Caco-2 (cell line): ENCODE measurements around the gene OAS1. TPM values are rescaled to one million over a fixed set of nuclear protein-coding genes. Genes with fewer than 3 reads are reported as not detected.

Experiments used
- BruUV-seq: library from RNA; stranded (reverse); fragments of 400-500 nt; replicated peaks from 2 replicates; lab custom pipeline; 2021; lab: Mats Ljungman, UMichigan
- CTCF ChIA-PET: fragments of 300-600 bp; sonication (Branson Sonifier 250); formaldehyde crosslinking; loops from one replicate; lab custom pipeline; 2022; ENCODE audit warnings: antibody characterized with exemption; lab: Charles Lee
- POLR2A ChIA-PET: fragments of 300-600 bp; sonication (Branson Sonifier 250); formaldehyde crosslinking; loops from one replicate; lab custom pipeline; 2022; ENCODE audit warnings: antibody characterized with exemption; lab: Charles Lee
- DNase-seq, 2 experiments: peaks; one replicate each; pipeline versions ENCODE4 v3.0.0 to v3.0.0-alpha.2; 2020 to 2022
- H3K27me3 ChIP-seq: replicated peaks from 2 replicates; pipeline ENCODE4 v1.6.0; 2011; ENCODE audit warnings: low read length; ENCODE audit not compliant: control insufficient read depth, insufficient read depth
- H3K36me3 ChIP-seq: 2 replicates; pipeline ENCODE4 v1.5.1; 2011; ENCODE audit warnings: low read length; ENCODE audit not compliant: control insufficient read depth, insufficient read depth
- H3K4me1 ChIP-seq: fragments of 250-450 bp; sonication (Bioruptor Pico); 2 replicates; pipeline ENCODE4 v1.5.1; 2020; ENCODE audit warnings: mild to moderate bottlenecking
- H3K4me3 ChIP-seq: 2 replicates; pipeline ENCODE4 v1.5.1; 2011; ENCODE audit warnings: low read depth, mild to moderate bottlenecking, control low read depth, low read length
- H3K9me3 ChIP-seq: fragments of 250-450 bp; sonication (Bioruptor Pico); 2 replicates; pipeline ENCODE4 v1.5.1; 2020; ENCODE audit warnings: mild to moderate bottlenecking, moderate library complexity
- H3K27ac Mint-ChIP-seq: one replicate; pipeline ENCODE4 v1.8.0; 2022; ENCODE audit warnings: mixed read lengths; ENCODE audit not compliant: unreplicated experiment
- H3K27me3 Mint-ChIP-seq: one replicate; pipeline ENCODE4 v1.8.0; 2022; ENCODE audit warnings: mixed read lengths; ENCODE audit not compliant: insufficient read depth, unreplicated experiment
- H3K36me3 Mint-ChIP-seq: one replicate; pipeline ENCODE4 v1.8.0; 2022; ENCODE audit warnings: mild to moderate bottlenecking, mixed read lengths; ENCODE audit not compliant: insufficient read depth, unreplicated experiment
- H3K4me1 Mint-ChIP-seq: one replicate; pipeline ENCODE4 v1.8.0; 2022; ENCODE audit warnings: low read depth, mixed read lengths; ENCODE audit not compliant: unreplicated experiment
- H3K4me3 Mint-ChIP-seq: one replicate; pipeline ENCODE4 v1.8.0; 2022; ENCODE audit warnings: mild to moderate bottlenecking, moderate library complexity, mixed read lengths; ENCODE audit not compliant: unreplicated experiment
- H3K9me3 Mint-ChIP-seq: one replicate; pipeline ENCODE4 v1.8.0; 2022; ENCODE audit warnings: mixed read lengths; ENCODE audit not compliant: unreplicated experiment
- CTCF ChIP-seq, 2 experiments: fragments of 200-600 bp in 1 of 2; IDR thresholded peaks; 1 replicate in 1 of 2; 2 replicates in 1 of 2; pipeline versions ENCODE4 v1.5.1 to v1.8.0; 2011 to 2022; ENCODE audit warnings: antibody characterized with exemption in 1 of 2, control low read depth in 1 of 2, inconsistent platforms in 1 of 2, low read depth in 1 of 2, low read length in 1 of 2, mild to moderate bottlenecking in 1 of 2, moderate library complexity in 1 of 2; ENCODE audit not compliant: insufficient read depth in 1 of 2, severe bottlenecking in 1 of 2, unreplicated experiment in 1 of 2
- intact Hi-C: fragments of 100-400 bp; cut with micrococcal nuclease; formaldehyde crosslinking; loops from one replicate; pipeline ENCODE4 v1.10.0; 2022; ENCODE audit not compliant: unreplicated experiment
- total RNA-seq: library from RNA; stranded (reverse); gene quantifications from 2 replicates; pipeline ENCODE4 v1.2.3, GENCODE V29; 2022

OAS1 gene
- total RNA-seq, 1 experiment from 2014 or later: 14.2 TPM

- no peak for DNase-seq
These were observed 58.9 kb downstream of the OAS1 start for GRCh38 chr12:112965643-112966042.

DNA sequence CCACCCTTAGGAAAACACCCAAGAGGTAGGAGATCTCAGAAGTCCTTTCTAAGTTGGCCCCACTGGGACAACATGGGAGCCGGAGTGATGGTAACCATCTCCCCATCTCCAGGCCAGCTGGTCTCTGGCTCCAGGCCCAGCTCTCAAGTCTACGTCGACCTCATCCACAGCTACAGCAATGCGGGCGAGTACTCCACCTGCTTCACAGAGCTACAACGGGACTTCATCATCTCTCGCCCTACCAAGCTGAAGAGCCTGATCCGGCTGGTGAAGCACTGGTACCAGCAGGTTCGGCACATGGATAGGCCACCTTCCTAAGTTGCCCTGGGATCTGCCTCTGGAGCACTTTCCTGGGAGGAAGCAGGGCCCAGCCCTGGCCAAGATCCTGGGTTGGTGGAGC is 60.5 kb downstream of the OAS1 start:
- no peaks in the 10 kb centered on the region for H3K27me3 Mint-ChIP-seq
- ChIA-PET POLR2A (no interaction called here), CTCF (no interaction called here)
- Histone ChIP-seq H3K36me3 (no peaks in the 10 kb centered on the region), H3K27me3 (no peaks in the 10 kb centered on the region), H3K4me3 (no peak overlapping the region), H3K4me1 (no peaks in the 10 kb centered on the region), H3K9me3 (no peaks in the 10 kb centered on the region)
- no peak for DNase-seq
- no peaks in the 10 kb centered on the region for H3K4me1 Mint-ChIP-seq
- no peak overlapping the region for H3K4me3 Mint-ChIP-seq
- TF ChIP-seq CTCF (IDR thresholded peaks at IDR 0.05; ENCODE audit: insufficient read depth in 1 of 2, low read depth in 1 of 2, low read length in 1 of 2, severe bottlenecking in 1 of 2, unreplicated experiment in 1 of 2): no peak
- no TSS peak for BruUV-seq
- no peaks in the 10 kb centered on the region for H3K9me3 Mint-ChIP-seq
- no peaks in the 10 kb centered on the region for H3K36me3 Mint-ChIP-seq
- H3K27ac Mint-ChIP-seq: no peak overlapping the region
- intact Hi-C loops: no loop called here

More at GRCh38 chr12:112965643-112966042, 58.9 kb downstream of the OAS1 start:
- intact Hi-C loops: no loop called here
- no peaks in the 10 kb centered on the region for H3K27me3 Mint-ChIP-seq
- H3K4me1 ChIP-seq: no peaks in the 10 kb centered on the region
- no peak for TF ChIP-seq CTCF (IDR thresholded peaks at IDR 0.05; ENCODE audit: insufficient read depth in 1 of 2, low read depth in 1 of 2, low read length in 1 of 2, severe bottlenecking in 1 of 2, unreplicated experiment in 1 of 2)
- no peaks in the 10 kb centered on the region for H3K4me1 Mint-ChIP-seq
- H3K4me3 Mint-ChIP-seq: no peak overlapping the region
- no peak overlapping the region for H3K27ac Mint-ChIP-seq
- H3K36me3 ChIP-seq: no peaks in the 10 kb centered on the region
- ChIA-PET CTCF (no interaction called here), POLR2A (no interaction called here)
- no peaks in the 10 kb centered on the region for H3K9me3 Mint-ChIP-seq
- BruUV-seq: no TSS peak
- no peaks in the 10 kb centered on the region for H3K36me3 Mint-ChIP-seq
- H3K27me3 ChIP-seq: no peaks in the 10 kb centered on the region
- no peaks in the 10 kb centered on the region for H3K9me3 ChIP-seq
- H3K4me3 ChIP-seq: no peak overlapping the region

DNA sequence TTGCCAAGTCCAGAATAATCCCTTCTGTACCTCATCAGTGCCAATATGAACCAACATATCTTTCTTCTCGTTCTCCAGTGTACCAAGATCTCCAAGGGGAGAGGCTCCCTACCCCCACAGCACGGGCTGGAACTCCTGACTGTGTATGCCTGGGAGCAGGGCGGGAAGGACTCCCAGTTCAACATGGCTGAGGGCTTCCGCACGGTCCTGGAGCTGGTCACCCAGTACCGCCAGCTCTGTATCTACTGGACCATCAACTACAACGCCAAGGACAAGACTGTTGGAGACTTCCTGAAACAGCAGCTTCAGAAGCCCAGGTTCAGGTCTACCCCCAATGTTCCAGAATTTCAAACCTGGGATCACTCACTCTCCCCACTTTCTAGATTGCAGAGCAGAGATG is 61.1 kb downstream of the OAS1 start:
- Mint-ChIP-seq H3K36me3 (no peaks in the 10 kb centered on the region), H3K4me1 (no peaks in the 10 kb centered on the region), H3K4me3 (no peak overlapping the region), H3K27me3 (no peaks in the 10 kb centered on the region), H3K27ac (no peak overlapping the region), H3K9me3 (no peaks in the 10 kb centered on the region)
- BruUV-seq: no TSS peak
- ChIA-PET CTCF (no interaction called here), POLR2A (no interaction called here)
- no peak overlapping the region for H3K4me3 ChIP-seq
- TF ChIP-seq CTCF (IDR thresholded peaks at IDR 0.05; ENCODE audit: insufficient read depth in 1 of 2, low read depth in 1 of 2, low read length in 1 of 2, severe bottlenecking in 1 of 2, unreplicated experiment in 1 of 2): no peak
- H3K27me3 ChIP-seq: no peaks in the 10 kb centered on the region
- H3K9me3 ChIP-seq: no peaks in the 10 kb centered on the region
- intact Hi-C loops: no loop called here
- H3K36me3 ChIP-seq: no peaks in the 10 kb centered on the region
- H3K4me1 ChIP-seq: no peaks in the 10 kb centered on the region
- DNase-seq: no peak

Other genes starting within 250 kb of the OAS1 start
- gene RPH3A, start 115.2 kb upstream of the OAS1 start, total RNA-seq: not detected in 2 replicates
- 18.9 and 22.1 TPM in 2 replicates for gene OAS3, start 31.5 kb downstream of the OAS1 start, total RNA-seq
- 0.25 TPM in 1 of 2 replicates, not detected in the other for gene OAS2, start 71.6 kb downstream of the OAS1 start, total RNA-seq
- not detected in 2 replicates for gene DTX1, start 149.8 kb downstream of the OAS1 start, total RNA-seq
- gene RASAL1, start 228.8 kb downstream of the OAS1 start, total RNA-seq: not detected in 2 replicates
- gene CFAP73, start 242.8 kb downstream of the OAS1 start, total RNA-seq: 0.23 TPM in 1 of 2 replicates, not detected in the other